GM18508 (cell line): ENCODE measurements around the gene KLK15.
"Not testable (repeated sequence)": the region's sequence is repeated elsewhere in the genome, so short reads cannot be mapped to it uniquely, and the experiment has no call there.

Source experiments
- ATAC-seq: cut with Tn5 transposase; IDR thresholded peaks from one replicate; pipeline ENCODE4 v1.9.1; 2021; ENCODE audit warnings: moderate number of reproducible peaks; ENCODE audit not compliant: insufficient read depth, unreplicated experiment

The KLK15 gene

GRCh38 chr19:50797781-50798658 lies 35.4 kb downstream of the KLK15 start:
- no peak for ATAC-seq

- ATAC-seq = no peak
Measured at GRCh38 chr19:50797429-50797780, 36.0 kb downstream of the KLK15 start.

GRCh38 chr19:50796634-50797428 lies 36.5 kb downstream of the KLK15 start:
- no peak for ATAC-seq

DNA sequence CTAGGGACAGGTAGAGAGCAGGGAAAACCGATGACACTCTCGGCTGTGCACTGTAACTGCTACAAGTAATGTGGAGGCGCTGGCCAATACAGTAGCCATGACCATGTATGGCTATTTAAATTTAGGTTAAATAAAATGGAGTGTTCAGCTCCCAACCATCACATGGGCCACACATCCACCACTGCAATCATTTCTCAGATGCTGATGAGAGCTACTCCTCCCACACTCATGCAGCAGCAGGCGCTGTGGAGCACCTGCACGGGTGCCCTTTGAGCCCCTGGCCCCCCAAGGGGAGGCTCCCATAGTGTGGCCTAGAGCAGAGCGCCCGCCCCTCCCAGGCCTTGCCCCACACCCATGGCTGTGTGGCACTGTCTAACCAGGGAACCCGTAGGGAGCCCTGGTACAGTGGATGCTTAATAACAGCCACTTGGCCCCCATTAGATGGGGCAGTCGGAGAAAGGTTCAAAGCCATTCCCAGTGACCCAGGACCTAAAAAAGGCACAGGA lies 37.2 kb downstream of the KLK15 start:
- ATAC-seq = no peak

GRCh38 chr19:50795664-50796073 lies 37.7 kb downstream of the KLK15 start:
- no peak for ATAC-seq

- ATAC-seq = no peak
Measured at GRCh38 chr19:50794876-50795663, 38.3 kb downstream of the KLK15 start.

GRCh38 chr19:50794074-50794875 lies 39.1 kb downstream of the KLK15 start:
- no peak for ATAC-seq

DNA sequence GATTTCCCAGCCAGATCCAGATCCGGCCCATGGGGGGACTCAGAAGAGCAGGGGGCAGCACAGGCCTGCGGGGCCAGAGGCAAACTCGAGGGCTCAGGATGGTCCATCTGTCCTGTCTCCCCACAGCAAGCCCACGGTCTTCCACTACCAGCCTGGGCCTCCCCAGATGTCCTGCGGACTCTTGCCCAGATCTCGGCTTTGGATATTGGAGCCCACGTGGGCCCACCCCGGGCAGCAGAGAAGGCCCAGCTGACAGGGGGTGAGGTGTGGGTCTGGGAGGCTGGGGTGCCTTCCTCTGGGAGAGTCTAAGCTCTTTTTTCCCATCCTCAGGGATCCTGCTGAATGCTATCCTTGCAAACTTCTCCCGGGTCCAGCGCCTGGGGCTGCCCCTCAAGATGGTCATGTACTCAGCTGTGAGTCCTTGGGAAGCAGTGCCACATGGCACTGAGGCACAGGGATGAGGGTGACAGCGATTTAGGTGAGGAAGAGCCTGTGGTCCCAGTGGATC lies 39.8 kb downstream of the KLK15 start:
- ATAC-seq = no peak

- no peak for ATAC-seq
Measured at GRCh38 chr19:50792272-50793250, 40.8 kb downstream of the KLK15 start.

GRCh38 chr19:50791594-50792271 lies 41.6 kb downstream of the KLK15 start:
- ATAC-seq = no peak

DNA sequence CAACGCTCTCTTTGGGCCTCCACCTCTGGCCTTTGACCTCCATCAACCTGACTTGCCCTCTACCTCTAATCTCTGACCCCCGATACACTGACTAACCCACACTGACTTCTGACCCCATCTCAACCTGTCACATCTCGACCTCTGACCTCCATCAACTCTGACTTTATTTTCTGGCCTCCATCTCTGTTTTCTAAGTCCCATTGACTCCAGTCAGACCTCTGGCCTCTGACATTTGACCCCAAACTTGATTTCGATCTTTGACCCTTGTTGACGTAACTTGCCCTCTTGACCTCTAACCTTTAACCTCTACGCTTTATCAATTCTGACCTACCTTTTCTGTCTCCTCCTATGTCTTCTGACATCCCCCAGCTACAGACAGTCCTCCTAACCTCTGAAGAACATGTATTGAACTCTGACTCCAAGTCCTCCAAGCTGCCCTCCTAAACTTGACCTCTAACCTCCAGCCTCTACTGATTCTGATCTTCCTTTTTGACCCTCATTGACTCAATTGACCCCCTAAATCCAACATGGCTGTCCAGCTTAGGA lies 42.4 kb downstream of the KLK15 start:
- no peak for ATAC-seq

DNA sequence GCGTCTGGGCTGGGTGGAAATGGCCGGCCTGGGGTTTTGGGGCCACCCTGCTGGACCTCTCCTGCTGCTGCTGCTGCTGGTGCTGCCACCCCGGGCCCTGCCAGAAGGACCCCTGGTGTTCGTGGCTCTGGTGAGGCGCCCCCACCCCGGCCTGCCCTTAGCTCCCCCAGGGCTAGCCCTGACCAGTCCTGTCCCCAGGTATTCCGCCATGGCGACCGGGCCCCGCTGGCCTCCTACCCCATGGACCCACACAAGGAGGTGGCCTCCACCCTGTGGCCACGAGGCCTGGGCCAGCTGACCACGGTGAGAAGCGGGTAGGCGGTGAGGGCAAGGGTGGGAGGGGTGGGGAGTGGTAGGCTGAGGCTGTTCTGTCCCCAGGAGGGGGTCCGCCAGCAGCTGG lies 43.0 kb downstream of the KLK15 start, which contains the start of gene ACP4:
Gene ACP4 (plus strand): TSS at position 20 of the 400 bp plus-strand sequence. CDS start 0 bp downstream, at position 20.
- ATAC-seq = no peak

GRCh38 chr19:50785329-50785728 lies 48.0 kb downstream of the KLK15 start:
- ATAC-seq = no peak

DNA sequence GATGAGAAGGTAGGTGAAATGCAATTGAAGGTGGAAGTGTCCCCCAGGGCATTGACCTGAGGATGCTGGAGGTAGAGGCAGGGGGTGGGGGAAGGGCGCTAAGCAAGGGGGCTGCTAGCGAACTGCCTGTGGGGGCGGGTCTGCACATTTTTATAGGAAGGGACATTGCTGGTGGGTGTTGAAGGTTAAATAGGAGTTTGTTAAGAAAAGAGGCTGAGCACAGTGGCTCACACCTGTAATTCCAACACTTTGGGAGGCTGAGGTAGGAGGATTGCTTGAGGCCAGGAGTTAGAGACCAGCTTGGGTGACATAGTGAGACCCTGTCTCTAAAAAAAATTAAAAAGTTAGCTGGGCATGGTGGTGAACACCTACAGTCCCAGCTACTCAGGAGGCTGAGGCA lies 48.7 kb downstream of the KLK15 start:
- ATAC-seq = no peak

DNA sequence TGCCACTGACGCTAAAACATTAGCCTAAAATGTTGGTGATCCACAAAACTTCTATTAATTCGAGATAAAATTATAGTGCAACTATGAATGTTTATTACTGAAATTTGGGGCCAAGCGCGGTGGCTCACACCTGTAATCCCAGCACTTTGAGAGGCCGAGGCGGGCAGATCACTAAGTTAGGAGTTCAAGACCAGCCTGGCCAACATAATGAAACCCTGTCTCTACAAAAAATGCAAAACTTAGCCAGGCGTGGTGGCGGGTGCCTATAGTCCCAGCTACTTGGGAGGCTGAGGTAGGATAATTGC lies 49.6 kb downstream of the KLK15 start:
- not testable (repeated sequence) for ATAC-seq

- no peak for ATAC-seq
Measured at GRCh38 chr19:50780753-50781435, 52.5 kb downstream of the KLK15 start.
